SK-N-SH treated with all-trans-retinoic acid at 6 μM for 48 hours (cell line): ENCODE results near the gene CLBA1.

Source experiments
- ATAC-seq: fragments of 200-7000 bp; cut with Tn5 transposase; 3 replicates; pipeline ENCODE4 v1.9.1; 2020; ENCODE audit warnings: mild to moderate bottlenecking, moderate library complexity
- ARNTL ChIP-seq: fragments of 450-650 bp; formaldehyde crosslinking; IDR thresholded peaks from 2 replicates; pipeline ENCODE4 v1.5.0; 2020; ENCODE audit warnings: low read depth, mild to moderate bottlenecking, moderate library complexity, borderline replicate concordance
- BACH2 ChIP-seq: fragments of 250-450 bp; sonication (Bioruptor Pico); IDR thresholded peaks from 2 replicates; pipeline ENCODE4 v1.9.0; 2021; ENCODE audit warnings: mild to moderate bottlenecking, borderline replicate concordance
- CREB5 ChIP-seq: fragments of 250-450 bp; sonication (Bioruptor Pico); IDR thresholded peaks from 2 replicates; pipeline ENCODE4 v1.5.1; 2020; ENCODE audit warnings: low read depth, mild to moderate bottlenecking, moderate library complexity
- CSDC2 ChIP-seq: fragments of 250-450 bp; sonication (Bioruptor Pico); IDR thresholded peaks from 2 replicates; pipeline ENCODE4 v1.5.0; 2020; ENCODE audit warnings: mild to moderate bottlenecking, moderate library complexity
- CSRNP3 ChIP-seq: fragments of 250-450 bp; sonication (Bioruptor Pico); IDR thresholded peaks from 2 replicates; pipeline ENCODE4 v1.5.1; 2021; ENCODE audit warnings: mild to moderate bottlenecking, moderate library complexity
- ESRRG ChIP-seq: fragments of 250-450 bp; sonication (Bioruptor Pico); IDR thresholded peaks from 2 replicates; pipeline ENCODE4 v1.6.1; 2021; ENCODE audit warnings: mild to moderate bottlenecking
- GLIS3 ChIP-seq: fragments of 250-450 bp; sonication (Bioruptor Pico); IDR thresholded peaks from 2 replicates; pipeline ENCODE4 v1.5.0; 2020; ENCODE audit warnings: mild to moderate bottlenecking, moderate library complexity
- ISL1 ChIP-seq: fragments of 250-450 bp; sonication (Bioruptor Pico); IDR thresholded peaks from 2 replicates; pipeline ENCODE4 v2.1.2; 2022; ENCODE audit warnings: mild to moderate bottlenecking, moderate library complexity
- OSR1 ChIP-seq: fragments of 250-450 bp; sonication (Bioruptor Pico); IDR thresholded peaks from 2 replicates; pipeline ENCODE4 v1.8.0; 2022; ENCODE audit warnings: moderate library complexity, mild to moderate bottlenecking, inconsistent platforms
- PATZ1 ChIP-seq: fragments of 250-450 bp; sonication (Bioruptor Pico); IDR thresholded peaks from 2 replicates; pipeline ENCODE4 v1.8.0; 2020; ENCODE audit warnings: mild to moderate bottlenecking, moderate library complexity, borderline replicate concordance
- POU6F1 ChIP-seq: fragments of 250-450 bp; sonication (Bioruptor Pico); IDR thresholded peaks from 2 replicates; pipeline ENCODE4 v1.8.0; 2021; ENCODE audit warnings: low read depth, mild to moderate bottlenecking, moderate library complexity, borderline replicate concordance
- PPARA ChIP-seq: fragments of 250-450 bp; sonication (Bioruptor Pico); IDR thresholded peaks from 2 replicates; pipeline ENCODE4 v1.5.0; 2020; ENCODE audit warnings: mild to moderate bottlenecking, borderline replicate concordance
- RARB ChIP-seq: fragments of 250-450 bp; sonication (Bioruptor Pico); IDR thresholded peaks from 2 replicates; pipeline ENCODE4 v1.8.0; 2021; ENCODE audit warnings: mild to moderate bottlenecking, moderate library complexity
- TCF4 ChIP-seq: fragments of 250-450 bp; sonication (Bioruptor Pico); IDR thresholded peaks from 2 replicates; pipeline ENCODE4 v1.8.0; 2021; ENCODE audit warnings: mild to moderate bottlenecking, moderate library complexity, borderline replicate concordance
- TOX ChIP-seq: fragments of 250-450 bp; sonication (Bioruptor Pico); IDR thresholded peaks from 2 replicates; pipeline ENCODE4 v1.8.0; 2021; ENCODE audit warnings: mild to moderate bottlenecking, moderate library complexity, borderline replicate concordance
- TSHZ2 ChIP-seq: fragments of 250-450 bp; sonication (Bioruptor Pico); IDR thresholded peaks from 2 replicates; pipeline ENCODE4 v1.5.0; 2020; ENCODE audit warnings: mild to moderate bottlenecking, moderate library complexity
- ZC3H10 ChIP-seq: fragments of 250-450 bp; sonication (Bioruptor Pico); IDR thresholded peaks from 2 replicates; pipeline ENCODE4 v1.5.1; 2021; ENCODE audit warnings: mild to moderate bottlenecking, moderate library complexity
- ZFP3 ChIP-seq: fragments of 250-450 bp; sonication (Bioruptor Pico); IDR thresholded peaks from 2 replicates; pipeline ENCODE4 v1.5.0; 2020; ENCODE audit warnings: mild to moderate bottlenecking, moderate library complexity
- ZFP30 ChIP-seq: fragments of 450-650 bp; formaldehyde crosslinking; IDR thresholded peaks from 2 replicates; pipeline ENCODE4 v1.5.0; 2022; ENCODE audit warnings: mild to moderate bottlenecking, moderate library complexity
- ZNF70 ChIP-seq: fragments of 450-650 bp; formaldehyde crosslinking; IDR thresholded peaks from 2 replicates; pipeline ENCODE4 v1.5.0; 2020; ENCODE audit warnings: mild to moderate bottlenecking, moderate library complexity
- ZNF8 ChIP-seq: fragments of 450-650 bp; formaldehyde crosslinking; IDR thresholded peaks from 2 replicates; pipeline ENCODE4 v1.5.0; 2020; ENCODE audit warnings: mild to moderate bottlenecking, moderate library complexity

CLBA1 gene

DNA sequence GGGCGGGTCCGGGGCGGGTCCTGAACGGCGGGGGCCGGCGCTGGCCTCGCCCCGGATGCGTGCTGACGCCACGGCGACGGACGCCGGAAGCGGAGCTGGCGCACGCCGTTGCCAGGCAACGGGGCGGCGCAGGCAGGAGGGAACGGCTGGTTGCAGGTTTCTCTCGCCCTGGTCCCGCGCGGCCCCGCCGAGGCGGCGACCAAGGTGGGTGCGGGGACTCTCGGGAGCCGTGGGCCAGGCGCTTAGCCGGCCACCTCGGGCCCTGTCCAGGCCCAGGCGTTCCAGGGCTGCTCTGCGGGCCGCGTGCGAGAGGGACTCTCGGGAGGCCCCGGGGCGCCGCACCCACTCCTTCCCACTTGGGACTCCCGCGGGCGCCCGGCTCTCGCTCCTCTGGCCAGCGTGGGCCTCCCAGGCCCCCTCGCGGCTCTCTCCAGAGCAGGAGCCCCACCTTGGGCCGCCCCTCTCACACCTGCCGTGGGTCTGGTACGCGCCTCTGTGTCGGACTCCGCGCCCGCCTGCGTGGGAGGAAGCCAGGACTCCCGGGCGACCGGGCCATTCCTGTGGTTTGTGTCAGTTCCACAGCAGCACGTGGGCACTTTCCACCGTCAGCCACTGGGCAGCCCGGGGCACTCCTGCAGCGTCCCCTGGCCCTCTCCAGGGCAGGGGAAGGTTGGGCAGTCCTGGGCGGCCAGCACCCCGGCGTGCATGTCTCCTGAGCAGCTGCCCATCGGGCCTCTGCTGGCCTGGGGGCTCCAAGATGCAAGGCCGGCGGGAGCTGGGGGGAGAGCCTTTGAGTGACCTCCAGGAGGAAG lies at the start of gene CLBA1:
Gene CLBA1 (plus strand): TSS at position 114 of the 812 bp plus-strand sequence. CDS start 644 bp downstream, at position 758.
- TF ChIP-seq ZFP3 (CRISPR knock-in tag), result no peak
- no peak for TF ChIP-seq CSRNP3
- no peak for TF ChIP-seq ZC3H10 (CRISPR knock-in tag)
- no peak for TF ChIP-seq PATZ1
- no peak for TF ChIP-seq ESRRG
- no peak for TF ChIP-seq BACH2 (CRISPR knock-in tag)
- no peak for TF ChIP-seq CSDC2 (CRISPR knock-in tag)
- TF ChIP-seq TOX (CRISPR knock-in tag), result no peak
- no peak for TF ChIP-seq RARB
- no peak for TF ChIP-seq ZNF8 (CRISPR knock-in tag)
- TF ChIP-seq POU6F1 (CRISPR knock-in tag), result no peak
- TF ChIP-seq ISL1 (CRISPR knock-in tag), result no peak
- no peak for TF ChIP-seq ARNTL (CRISPR knock-in tag)
- no peak for TF ChIP-seq OSR1
- no peak for TF ChIP-seq GLIS3
- TF ChIP-seq TCF4, result no peak
- no peak for TF ChIP-seq ZNF70
- no peak for TF ChIP-seq PPARA (CRISPR knock-in tag)
- ATAC-seq, result peak; percentile 89

DNA sequence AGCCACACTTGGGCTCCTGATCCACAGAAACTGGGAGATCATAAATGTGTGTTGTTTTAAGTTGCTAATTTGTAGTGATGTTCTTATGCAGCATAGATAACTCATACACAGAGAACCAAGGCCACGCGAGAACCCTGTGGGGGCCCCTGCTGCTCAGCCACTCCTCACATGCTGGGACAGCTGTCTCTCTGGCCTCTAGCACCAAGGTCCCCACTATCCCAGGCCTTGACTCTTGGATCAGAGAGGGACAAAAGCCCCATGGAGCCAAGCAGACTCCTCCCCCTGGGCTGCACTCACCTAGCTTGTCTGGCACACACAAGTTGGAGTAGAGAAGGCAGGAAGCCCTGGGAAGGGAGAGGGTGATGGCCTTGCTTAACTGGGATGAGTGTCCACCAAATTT lies 49.6 kb upstream of the CLBA1 start:
- no peak for ATAC-seq
- no peak for TF ChIP-seq TOX (CRISPR knock-in tag)
- TF ChIP-seq TSHZ2, result no peak
- no peak for TF ChIP-seq ZFP30
- no peak for TF ChIP-seq ZFP3 (CRISPR knock-in tag)
- TF ChIP-seq ZC3H10 (CRISPR knock-in tag), result no peak
- TF ChIP-seq RARB, result no peak
- no peak for TF ChIP-seq CREB5
- TF ChIP-seq ESRRG, result no peak
- no peak for TF ChIP-seq CSDC2 (CRISPR knock-in tag)
